NCI-H146 (cell line): Measurements from ENCODE around the gene DGKE.
A peak's percentile ranks its signal among the peaks of the same experiment; 100 is the strongest.

Source experiments
- DNase-seq: peaks from one replicate; lab custom pipeline; 2025; lab: John Stamatoyannopoulos, UW

The DGKE gene

DNA sequence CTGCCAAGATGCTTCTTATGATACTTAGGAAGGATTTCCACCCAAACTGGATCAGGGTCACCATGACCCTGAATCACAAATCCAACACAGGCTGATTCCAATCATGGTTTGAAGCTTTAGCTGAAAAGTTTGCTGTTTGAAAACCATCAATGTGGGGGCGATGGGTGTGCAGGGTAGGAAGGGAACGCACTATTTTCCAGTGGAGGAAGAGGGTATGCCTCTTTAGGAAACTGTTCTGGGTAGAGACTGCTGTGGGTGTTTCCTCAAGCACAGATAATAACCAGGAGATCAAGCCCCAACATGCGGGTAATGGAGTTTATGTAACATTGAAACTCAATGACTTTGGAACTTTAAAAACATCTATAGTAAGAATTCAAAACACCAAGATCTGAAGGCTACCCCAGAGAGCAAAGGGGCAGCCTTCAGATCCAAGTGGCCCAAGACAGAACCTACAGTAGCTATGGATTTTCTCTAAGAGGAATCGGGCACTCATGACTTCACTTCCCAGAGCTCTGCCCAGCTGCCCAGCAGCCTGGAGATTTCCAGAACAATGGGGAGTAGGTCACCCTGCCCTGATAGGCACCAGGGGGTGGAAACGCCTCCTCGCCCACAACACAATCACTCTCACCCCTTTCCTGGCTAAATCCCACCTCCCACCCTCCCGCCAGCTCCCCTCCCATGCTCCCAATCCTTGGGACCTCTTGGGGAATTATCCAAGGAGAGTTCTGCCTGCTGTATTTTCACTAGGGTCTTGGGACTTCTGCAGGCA lies 57.1 kb downstream of the DGKE start:
- no peak for DNase-seq

DNA sequence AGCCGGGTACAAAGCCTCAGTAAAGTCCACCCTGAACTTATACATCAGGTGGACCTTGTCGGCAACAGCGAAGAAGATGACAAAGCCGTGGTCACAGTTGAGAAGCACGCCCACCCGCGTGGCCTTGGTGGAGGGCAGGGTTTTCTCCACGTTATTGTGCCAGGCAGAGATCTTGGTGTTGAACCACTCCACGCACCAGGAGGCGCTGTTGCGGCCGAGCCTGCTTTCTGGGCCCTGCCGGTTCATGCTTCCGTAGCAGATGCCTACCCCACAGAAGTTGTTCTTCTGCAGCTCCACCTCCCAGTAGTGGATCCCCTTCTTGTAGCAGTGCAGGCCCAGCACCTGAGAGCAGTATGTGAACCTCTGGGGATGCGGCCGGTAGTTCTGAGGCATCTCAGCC lies 57.8 kb downstream of the DGKE start:
- DNase-seq: no peak

GRCh38 chr17:56892333-56892732 lies 58.4 kb downstream of the DGKE start:
- no peak for DNase-seq

DNA sequence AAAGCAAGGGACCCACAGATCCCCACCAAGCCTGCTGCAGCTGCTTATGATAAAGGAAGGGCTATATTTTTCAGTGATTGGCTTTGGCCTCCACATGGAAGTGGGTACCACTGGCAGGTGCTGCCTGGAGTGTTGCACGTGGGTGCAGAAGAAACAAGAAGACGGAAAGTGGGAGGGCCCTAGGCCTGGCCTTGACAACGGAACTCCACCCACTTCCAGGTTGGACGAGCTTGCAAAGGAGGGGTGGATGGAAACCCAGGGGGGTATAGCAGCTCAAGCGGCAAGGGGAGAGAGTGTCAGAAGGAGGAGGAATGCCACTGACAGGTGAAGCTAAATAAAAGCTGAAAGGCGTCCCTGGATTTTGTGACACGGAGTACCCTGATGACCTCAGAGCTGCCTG lies 59.6 kb downstream of the DGKE start:
- DNase-seq: no peak

- DNase-seq: no peak
Observed at GRCh38 chr17:56894859-56895455, 61.0 kb downstream of the DGKE start.

DNA sequence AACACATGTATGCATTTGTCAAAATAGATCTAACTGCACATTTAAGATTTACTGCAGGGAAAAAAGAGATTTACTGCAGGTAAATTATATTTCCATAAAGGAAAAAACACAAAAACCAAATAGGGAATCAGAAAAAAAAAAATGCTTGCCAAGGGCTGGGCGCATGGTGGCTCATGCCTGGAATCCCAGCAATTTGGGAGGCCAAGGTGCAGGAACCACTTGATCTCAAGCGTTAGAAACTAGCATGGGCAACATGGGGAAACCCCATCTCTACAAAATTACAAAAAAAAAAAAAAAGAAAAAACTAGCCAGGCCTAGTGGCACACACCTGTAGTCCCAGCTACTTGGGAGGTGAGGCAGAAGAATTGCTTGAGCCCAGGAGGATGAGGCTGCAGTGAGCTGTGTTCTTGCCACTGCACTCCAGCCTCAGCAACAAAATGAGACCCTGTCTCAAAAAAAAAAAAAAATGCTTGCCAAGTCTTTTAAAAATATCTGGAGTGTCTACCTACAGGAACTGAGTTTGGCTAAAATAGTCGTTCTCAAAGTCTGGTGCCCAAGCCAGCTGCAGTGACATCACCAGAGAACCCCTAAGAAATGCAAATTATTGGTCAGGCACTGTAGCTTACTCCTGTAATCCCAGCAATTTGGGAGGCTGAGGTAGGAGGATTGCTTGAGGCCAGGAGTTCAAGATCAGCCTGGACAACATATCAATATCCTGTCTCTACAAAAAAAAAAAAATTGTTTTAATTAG lies 62.4 kb downstream of the DGKE start:
- DNase-seq: no peak

DNA sequence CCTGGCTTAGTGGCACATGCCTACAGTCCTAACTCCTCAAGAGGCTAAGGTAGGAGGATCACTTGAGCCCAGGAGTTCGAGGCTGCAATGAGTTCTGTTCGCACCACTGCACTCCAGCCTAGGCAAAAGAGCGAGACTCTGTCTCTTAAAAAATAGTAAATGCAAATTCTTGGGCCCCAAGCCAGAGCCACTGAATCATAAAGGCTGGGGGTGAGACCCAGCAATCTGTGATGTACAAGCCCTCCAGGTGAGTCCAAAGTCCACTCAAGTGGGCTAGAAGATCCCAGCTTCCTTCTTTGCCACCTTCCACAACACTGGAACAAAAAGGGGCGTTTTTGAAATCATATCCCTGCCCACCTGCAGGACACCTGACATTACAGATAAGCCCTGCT lies 63.0 kb downstream of the DGKE start:
- DNase-seq: no peak

DNA sequence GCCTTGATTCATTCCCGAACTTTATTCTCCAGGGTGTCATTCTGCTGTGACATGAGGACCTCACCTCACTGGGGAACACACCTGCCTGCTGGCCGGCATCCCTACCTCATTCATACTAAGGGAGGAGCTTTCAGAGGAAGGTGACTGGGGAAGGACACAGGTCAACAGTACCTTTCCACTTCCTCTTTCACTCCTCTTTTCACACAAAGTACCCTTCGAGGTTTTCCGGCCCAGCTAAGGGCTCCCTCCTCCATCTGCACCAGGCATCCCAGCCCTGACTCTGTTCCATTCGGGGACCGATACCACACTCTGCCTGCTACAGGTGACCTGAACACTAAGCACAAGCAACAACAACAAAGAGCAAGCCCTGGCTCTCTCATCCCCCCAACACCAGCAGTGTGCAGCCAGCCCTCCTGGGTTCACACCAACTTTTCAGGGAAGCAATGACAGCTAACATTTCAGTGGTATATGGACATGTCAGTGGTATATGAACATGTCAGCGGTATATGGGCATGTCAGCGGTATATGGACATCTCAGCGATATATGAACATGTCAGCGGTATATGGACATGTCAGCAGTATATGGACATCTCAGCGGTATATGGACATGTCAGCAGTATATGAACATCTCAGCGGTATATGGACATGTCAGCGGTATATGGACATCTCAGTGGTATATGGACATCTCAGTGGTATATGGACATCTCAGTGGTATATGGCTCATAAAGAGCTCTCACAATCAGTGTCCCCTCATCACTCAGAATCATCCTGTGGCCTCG lies 63.9 kb downstream of the DGKE start:
- no peak for DNase-seq

GRCh38 chr17:56898874-56899273 lies 64.9 kb downstream of the DGKE start:
- no peak for DNase-seq

DNA sequence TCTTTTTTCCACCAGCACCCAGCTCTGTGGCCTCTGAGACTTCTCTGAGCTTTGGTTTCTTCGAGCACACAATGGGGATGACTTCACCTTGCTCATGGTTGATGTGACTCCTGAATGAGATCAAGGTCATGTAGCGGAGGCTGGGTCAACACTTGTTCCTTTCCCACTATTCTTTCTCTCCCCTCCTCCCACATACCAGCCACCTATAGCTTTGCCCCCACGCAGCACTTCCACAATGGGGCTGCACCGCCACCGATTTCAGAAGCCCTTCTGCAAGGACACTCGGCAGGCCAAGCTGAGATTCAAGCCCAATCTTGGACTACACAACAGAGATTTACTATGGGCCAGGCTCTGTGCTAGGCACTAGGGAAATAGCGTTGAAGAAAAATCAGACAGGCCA lies 65.5 kb downstream of the DGKE start:
- no peak for DNase-seq

DNA sequence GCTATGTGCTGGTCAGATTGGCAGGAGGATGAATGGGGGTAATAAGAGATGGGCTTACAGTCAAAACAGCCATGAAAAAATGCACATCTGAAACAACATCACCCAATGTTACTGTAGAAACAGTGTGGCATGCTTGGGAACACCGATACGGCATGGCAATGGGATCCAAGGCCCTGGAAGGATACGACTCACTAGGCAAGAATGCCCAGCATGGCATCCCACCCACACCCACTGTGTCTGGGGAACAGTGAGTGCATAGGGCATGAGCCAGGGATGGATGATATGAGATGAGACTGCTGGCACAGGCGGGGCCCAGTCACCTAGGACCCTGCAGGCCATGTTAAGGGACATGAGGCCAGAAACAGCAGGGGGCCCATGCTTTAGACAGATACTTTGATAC lies 68.4 kb downstream of the DGKE start:
- DNase-seq: no peak

DNA sequence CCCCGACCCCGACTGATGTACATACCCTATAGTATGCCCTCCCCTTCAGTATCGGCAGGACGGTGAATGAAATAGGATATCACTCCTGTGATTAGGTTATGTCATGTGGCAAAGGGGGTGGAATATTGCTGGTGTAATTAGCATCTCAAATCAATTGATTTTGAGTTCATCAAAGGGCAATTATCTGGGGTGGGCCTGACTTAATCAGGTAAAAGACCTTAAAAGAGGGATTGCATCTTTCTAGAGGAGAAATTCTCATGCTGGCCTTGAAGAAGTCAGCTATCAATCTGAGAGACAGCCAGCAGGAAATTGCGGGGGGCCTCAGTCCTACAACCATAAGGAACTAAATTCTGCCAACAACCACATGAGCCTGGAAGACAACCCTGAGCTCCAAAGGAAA lies 69.6 kb downstream of the DGKE start:
- no peak for DNase-seq

DNA sequence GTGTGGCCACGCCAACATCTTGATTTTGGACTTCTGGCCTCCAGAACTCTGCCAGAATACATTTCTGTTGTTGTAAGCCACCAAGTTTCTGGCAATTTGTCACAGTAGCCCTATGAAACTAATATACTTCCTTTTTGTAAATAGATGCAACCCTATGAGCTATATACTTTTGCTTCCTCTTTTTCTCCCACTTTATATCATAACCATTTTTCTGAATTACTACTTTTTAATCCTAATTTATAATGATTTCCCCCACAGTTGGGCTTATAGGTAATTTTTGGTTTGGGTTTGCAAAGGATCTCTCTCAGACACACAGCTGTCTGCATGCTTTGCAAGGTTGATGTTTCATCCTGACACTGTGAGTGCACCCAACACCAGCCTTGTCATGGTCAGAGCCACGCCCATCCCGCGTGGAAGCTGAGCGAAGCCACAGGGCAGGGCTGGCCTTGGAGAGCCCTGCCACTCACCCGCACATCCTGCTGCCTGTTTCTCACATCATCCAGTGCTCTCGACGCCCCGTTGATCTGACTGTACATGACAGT lies 74.1 kb downstream of the DGKE start:
- DNase-seq: no peak

- no peak for DNase-seq
Observed at GRCh38 chr17:56909742-56910508, 76.0 kb downstream of the DGKE start.

DNA sequence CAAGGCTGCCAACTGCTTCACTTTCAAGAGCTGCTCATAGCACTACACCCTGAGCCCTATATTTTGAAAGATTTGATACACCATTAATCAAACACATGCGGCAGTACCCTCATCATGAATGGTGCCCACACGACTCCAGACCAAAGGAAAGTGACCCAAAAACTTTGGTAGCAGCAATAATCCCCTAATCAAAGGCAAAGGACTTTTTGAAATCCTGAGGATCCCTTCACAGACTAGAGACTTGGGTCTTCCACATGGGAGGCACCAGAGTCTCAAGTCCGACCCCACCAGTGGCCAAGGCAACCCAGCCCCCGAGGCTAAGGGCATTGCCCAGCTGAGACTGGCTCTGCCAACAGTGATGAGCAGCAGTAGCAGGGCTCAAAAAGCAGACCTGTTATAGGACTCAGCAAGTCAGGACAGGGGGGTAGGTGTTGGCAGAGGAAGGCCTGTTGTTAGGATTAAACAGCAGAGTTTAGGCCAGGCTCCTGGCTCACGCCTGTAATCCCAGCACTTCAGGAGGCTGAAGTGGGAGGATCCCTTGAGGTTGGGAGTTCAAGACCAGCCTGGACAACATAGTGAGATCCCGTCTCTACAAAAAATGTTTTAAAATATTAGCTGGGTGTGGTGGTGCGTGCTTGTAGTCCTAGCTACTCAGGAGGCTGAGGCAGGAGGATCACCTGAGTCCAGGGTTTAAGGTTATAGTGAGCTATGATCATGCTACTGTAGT lies 76.7 kb downstream of the DGKE start:
- DNase-seq: no peak

GRCh38 chr17:56912105-56912999 lies 78.4 kb downstream of the DGKE start:
- DNase-seq: no peak

GRCh38 chr17:56913000-56913311 lies 79.0 kb downstream of the DGKE start:
- no peak for DNase-seq

DNA sequence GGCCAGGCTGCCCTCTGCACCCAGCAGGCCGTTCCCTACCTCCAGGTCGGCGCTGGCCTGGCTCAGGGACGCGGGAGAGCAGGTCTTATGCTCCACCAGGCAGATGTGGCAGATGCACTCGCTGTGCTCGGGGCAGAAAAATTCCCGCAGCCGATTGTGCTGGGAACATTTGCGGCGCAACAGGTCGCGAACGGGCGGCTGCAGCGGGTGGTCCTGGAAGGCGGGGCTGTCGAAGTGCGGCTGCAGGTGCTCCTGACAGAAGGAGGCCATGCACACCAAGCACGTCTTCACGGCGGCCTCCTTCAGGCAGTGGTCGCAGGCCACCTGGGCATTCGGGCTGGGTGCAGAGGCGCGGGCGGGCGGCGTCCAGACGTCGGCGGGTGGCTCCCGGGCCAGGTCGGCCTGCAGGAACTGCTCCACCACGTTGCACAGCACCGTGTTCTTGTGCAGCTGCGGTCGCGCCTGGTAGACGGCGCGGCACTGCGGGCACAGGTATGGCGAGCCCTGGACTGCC lies 79.5 kb downstream of the DGKE start:
- peak; percentile 75 for DNase-seq

- DNase-seq: peak; percentile 89
Observed at GRCh38 chr17:56913867-56914580, 80.1 kb downstream of the DGKE start, which contains the start of gene TRIM25. TRIM25 (minus strand) TSS chr17:56914049; CDS start chr17:56913988, 61 bp downstream.
